Left cardiac atrium (tissue), 4 donors: ENCODE measurements around the gene ENDOD1. TPM values are rescaled to one million over a fixed set of nuclear protein-coding genes. Genes with fewer than 3 reads are reported as not detected.

Experiments
- ATAC-seq, 2 donors: fragments of 200-7000 bp; cut with Tn5 transposase; one replicate each; pipeline ENCODE4 v1.9.1; 2020; ENCODE audit warnings: mild to moderate bottlenecking in 2 of 2, moderate library complexity in 2 of 2
- DNase-seq: peaks from one replicate; pipeline ENCODE4 v3.0.0-alpha.2; 2020
- intact Hi-C, 2 donors: fragments of 100-400 bp; cut with DNase I; formaldehyde crosslinking; loops; one replicate each; pipeline versions ENCODE4 v1.14.1 to v1.15.1; 2022 to 2023
- total RNA-seq, 2 donors: library from RNA; stranded (reverse); fragmentation: NEBNext Ultra II Directional; extraction: Animal tissue kit (Norgen Biotek cat#: 25700); gene quantifications; one replicate each; pipeline ENCODE4 v1.2.1, GENCODE V29; 2021
- donor health status: DM: no; HTN: yes; CAD: no.
- donor health status: DM: no; HTN: yes; CAD: no; lungs with severe emphysema.
- donor health status: DM: yes; HTN: yes; CAD: no.
- donor health status: Dilated cardiomyopathy.

ENDOD1 gene
- total RNA-seq, 2 donors from 2014 or later = 13.4 to 19.8 TPM

DNA sequence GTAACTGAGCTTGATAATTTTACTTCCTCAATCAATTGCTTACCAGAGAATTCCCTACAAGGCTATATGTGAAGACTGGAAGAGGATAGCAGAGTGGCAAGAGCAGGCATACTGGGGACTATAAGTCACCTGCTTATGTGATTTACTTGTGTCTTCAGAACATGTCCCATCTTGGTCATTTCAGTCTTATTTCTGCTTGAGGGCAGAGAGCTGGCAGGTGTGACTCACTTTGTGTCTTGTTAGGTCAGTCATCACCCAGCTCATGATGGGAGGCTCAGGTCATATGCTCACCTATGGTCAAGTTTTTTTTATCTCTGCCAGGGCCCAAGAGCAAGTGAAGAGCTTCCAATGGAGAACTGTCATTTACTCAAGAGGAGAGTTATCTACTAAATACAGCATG lies 16.7 kb upstream of the ENDOD1 start:
- intact Hi-C loops = loop anchor here in 1 of 2 donors (10.0 kb wide), 1 partner anchor 692 kb away; no protein-coding TSS in a partner anchor
- no peak for ATAC-seq
- DNase-seq = no peak

DNA sequence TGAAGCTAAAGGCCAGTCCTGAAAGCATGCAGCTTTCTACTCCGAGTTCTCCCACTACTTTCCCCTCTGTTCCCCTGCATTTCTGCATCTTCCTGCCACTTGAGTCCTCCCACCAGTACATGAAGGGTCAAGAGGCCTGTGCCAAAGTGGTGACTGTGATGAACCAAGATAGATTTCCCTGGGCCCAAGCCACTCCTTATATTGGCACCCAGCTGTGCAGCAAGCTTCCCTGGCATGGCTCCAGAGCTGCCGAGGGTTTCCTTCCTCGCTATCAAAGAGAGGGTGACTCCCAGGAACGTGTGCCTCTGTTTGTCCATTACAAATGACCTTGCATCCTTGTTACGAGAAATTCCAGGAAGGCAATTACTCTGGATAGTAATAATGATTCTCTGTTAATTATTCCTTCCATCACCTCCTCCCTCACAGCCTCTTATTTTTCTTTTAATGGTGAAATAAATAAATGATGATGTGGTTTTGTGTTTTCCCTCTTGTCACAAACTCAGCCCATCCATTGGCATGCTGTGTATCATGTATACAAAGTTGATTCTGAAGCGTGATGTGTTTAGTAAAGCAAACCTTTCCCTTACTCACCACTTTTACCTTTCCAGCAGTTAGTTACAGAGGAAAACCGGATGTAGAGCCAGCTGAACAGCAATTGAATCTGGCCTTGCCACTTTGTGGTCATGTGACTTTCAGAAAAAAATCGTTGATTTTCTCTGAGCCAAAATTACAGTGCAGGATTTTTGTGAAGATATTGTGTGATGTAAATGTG lies 14.7 kb upstream of the ENDOD1 start:
- intact Hi-C loops = loop anchor here in 1 of 2 donors (10.0 kb wide), 1 partner anchor 690 kb away; no protein-coding TSS in a partner anchor
- peak; percentile 82 for DNase-seq
- peak; percentile 79 to 85 for ATAC-seq

GRCh38 chr11:95076416-95076815 lies 13.2 kb upstream of the ENDOD1 start:
- intact Hi-C loops = loop anchor here in 1 of 2 donors (10.0 kb wide), 1 partner anchor 688 kb away; no protein-coding TSS in a partner anchor
- DNase-seq (peak; percentile 39), ATAC-seq (peak; percentile 45 to 74)

DNA sequence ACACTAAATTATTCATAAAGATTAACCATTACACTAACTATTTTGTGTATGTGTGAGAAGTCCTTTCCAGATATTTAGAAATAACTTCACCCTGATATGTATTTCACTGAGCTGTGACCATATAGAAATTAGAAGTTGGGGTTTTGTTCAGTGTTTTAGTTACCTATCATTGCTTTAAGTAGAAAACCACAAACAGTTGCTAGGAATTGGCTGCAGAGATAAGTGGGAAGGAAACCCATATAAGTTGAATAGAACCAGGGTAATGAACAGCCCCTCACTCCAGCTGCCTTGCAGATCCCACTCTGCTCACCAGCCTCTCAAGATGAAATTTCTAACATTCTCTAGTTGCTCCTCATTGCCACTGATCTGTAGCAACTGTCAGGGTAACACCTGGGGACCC lies 12.7 kb upstream of the ENDOD1 start:
- intact Hi-C loops = loop anchor here in 1 of 2 donors (10.0 kb wide), 1 partner anchor 688 kb away; no protein-coding TSS in a partner anchor
- DNase-seq (no peak), ATAC-seq (no peak)

- ATAC-seq (no peak), DNase-seq (no peak)
- intact Hi-C loops = loop anchor here in 1 of 2 donors (10.0 kb wide), 1 partner anchor 686 kb away; no protein-coding TSS in a partner anchor
Observed at GRCh38 chr11:95078526-95078925, 11.1 kb upstream of the ENDOD1 start.

DNA sequence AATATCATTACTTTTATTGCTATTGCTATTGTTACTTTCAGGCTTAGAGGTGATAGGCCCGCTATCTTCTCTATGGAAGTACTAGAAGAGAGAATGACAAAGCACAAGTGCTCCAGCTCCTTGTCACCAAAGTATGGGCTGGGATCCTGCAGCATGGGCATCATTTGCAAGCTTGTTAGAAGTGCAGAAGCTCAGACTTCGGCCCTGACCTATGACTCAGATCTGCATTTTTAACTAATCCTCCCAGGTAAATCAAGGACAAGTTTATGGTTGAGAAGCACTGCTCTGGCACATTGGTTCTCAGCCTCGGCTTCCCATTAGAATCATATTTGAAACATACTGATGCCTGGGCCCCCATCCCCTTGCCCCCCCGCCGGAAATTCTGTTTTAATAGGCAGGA lies 8.6 kb upstream of the ENDOD1 start:
- DNase-seq = no peak
- ATAC-seq = no peak
- intact Hi-C loops = no loop called here

DNA sequence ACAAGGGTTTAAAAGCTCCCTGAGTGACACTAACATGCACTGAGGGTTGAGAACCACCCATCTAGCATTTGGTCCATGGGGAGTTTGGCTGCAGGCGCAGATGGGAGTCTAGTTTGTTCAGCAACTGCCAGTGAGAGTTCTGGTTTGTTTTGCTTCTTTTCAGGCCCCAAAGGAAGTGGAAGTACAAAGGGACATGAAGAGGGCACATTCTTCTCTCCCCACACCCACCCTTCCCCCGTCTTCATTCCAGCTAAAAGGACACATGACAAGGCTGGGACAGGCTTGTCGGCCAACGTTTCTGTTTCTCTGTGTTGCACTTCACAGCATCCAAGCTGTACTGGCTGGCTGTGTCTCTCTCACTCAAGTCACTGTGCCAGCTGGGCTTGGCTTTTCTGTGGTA lies 8.2 kb upstream of the ENDOD1 start:
- intact Hi-C loops = no loop called here
- ATAC-seq (peak; percentile 76 to 89), DNase-seq (peak; percentile 34)

DNA sequence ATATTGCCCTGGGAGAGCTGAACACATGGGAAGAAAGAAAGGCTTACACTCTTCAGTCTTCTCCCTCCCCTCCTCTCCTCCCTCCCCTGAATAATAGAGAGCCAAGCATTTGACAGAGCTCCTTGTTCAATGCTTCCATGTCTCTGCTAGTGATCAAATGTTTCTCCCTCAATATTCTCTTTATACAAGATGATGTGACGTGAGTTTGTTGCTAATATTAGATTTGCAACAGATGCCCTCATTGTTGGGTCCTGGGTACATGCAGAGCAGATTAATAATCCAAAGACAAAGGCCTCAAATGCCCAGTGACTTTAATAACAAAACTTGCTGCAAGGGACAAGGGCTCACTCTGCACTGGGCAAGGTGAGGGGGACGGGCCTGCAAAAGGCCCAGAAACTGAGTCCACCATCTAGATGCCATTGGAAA lies 7.1 kb upstream of the ENDOD1 start:
- ATAC-seq = peak in 1 of 2 donors; percentile 19

GRCh38 chr11:95084509-95084908 lies 5.1 kb upstream of the ENDOD1 start:
- DNase-seq (no peak), ATAC-seq (peak in 1 of 2 donors; percentile 44)
- intact Hi-C loops = no loop called here

More for the DNA sequence above, 7.1 kb upstream of the ENDOD1 start:
- intact Hi-C loops = no loop called here
- no peak for DNase-seq

- ATAC-seq (no peak), DNase-seq (no peak)
- intact Hi-C loops = no loop called here
Observed at GRCh38 chr11:95085117-95085816, 4.4 kb upstream of the ENDOD1 start.

DNA sequence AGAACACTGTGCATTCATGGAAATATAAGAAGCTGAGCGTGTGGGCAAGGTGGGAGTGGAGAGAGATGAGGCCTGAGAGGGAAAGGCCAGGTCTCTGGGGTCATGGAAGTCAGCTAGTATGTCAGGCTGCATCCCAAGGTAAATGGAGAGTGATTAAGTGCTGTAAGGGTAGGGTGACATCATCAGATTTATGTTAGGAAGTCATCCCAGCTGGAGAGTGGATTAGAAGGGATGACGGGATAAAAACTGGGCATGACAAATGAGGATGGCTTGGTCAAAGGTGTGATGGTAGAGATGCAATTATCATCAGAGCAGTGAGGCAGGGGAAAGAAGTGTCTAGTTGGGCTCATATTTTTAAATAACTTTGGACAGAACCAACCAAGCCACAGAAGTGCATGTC lies 3.5 kb upstream of the ENDOD1 start:
- ATAC-seq = no peak
- intact Hi-C loops = no loop called here
- no peak for DNase-seq

DNA sequence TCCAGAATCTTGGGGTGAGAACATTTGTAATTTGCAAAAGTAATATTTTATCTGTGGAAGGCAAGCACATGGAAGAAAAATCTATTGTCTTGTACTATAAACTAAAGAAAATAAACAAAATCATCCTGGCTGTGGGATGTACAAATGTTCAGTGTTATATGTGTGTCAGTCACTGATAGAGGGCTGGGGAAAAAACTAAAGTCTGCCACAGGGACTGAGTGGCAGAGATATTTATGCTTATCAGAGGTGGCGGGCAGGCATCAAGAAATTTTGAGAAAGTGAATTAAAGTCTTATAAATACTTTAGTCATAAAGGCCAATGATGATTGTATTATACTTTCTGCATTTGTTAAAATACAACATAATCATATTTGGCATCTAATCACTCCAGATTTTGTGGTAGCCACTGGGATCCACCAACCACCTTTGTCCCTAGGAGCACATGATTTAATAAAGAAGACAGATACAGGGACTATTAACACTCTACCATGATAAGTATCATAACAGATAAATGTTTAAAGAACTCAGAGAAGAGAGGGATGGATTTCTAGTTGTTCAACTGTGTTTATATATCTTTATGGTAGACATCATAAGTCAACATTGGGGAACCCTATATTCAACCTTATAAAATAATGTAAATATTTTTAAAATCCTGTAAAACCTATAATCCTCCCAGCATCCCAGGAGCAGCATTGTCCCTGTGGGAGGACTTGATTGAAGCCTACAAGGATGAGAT lies 2.6 kb upstream of the ENDOD1 start:
- ATAC-seq (no peak), DNase-seq (no peak)
- intact Hi-C loops = no loop called here

- no peak for DNase-seq
- peak; percentile 74 to 75 for ATAC-seq
- intact Hi-C loops = no loop called here
Observed at GRCh38 chr11:95088946-95089619, 563 bp upstream of the ENDOD1 start.

DNA sequence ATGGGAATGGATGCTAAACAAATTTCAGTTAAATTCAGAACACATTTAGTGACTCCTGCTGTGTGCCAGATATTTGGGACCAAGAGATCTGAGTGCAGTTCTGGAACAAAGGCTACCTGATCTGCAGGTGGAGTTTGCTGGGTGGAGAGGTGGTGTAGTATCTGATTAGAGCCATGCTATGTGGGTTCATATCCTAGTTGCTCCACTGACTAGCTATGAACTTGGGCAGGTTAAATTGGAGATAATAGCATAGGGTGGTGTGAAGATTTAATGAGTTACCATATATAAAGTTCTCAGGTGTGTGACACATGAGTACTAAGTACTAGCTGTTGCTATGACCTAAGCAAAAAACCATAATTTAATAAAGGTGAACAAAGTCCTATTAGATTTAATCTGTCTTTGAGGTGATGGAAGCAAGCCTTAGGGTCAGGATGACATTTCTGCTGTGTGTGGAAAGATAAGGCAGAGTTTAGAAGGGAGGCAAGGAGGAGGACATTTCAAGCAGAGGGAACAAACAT lies 2.1 kb downstream of the ENDOD1 start:
- no peak for ATAC-seq
- intact Hi-C loops = loop anchor here in 1 of 2 donors (10.0 kb wide), 1 partner anchor 53 kb away; no protein-coding TSS in a partner anchor
- DNase-seq = no peak

DNA sequence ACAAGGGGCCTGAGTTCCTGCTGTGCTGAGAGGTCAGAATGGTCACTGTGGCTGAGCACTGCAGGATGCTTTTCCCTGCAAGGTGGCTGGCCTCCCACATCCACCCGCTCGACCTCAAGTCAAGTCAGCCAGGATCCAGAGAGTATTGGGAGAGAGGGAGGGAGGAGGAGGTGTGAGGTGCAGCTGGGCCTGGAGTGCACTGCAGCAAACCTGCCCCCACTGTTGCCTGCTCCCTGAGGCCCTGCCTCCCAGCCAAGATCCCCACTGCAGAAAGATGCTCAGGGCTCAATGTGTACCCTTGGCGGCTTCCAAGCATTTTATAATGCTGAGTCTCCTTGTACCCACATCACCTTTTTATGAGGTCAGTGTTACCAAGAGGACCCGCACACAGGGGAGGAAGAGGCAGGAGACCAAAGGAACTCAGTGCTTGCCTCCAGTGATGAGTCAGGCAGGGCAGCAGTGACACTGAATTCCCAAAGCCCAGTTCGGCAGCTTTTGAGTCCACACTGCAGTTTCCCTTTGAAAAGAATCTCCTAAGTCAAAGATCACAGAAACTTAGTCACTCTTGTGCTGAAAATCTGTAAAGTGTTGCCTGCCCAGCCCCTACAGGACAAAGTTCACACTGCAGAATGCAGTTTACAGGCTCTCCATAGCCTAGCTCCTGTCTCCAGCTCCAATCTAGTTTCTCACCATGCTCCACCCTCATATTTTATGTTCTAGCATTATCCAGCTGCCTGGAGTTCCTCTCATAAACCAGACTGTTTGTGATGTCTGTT lies 3.1 kb downstream of the ENDOD1 start:
- no peak for DNase-seq
- ATAC-seq = no peak
- intact Hi-C loops = loop anchor here in 1 of 2 donors (10.0 kb wide), 1 partner anchor 52 kb away; no protein-coding TSS in a partner anchor

GRCh38 chr11:95093548-95093947 lies 3.9 kb downstream of the ENDOD1 start:
- DNase-seq = no peak
- no peak for ATAC-seq
- intact Hi-C loops = loop anchor here in 1 of 2 donors (10.0 kb wide), 1 partner anchor 51 kb away; no protein-coding TSS in a partner anchor

GRCh38 chr11:95095858-95096587 lies 6.4 kb downstream of the ENDOD1 start:
- intact Hi-C loops = loop anchor here in 1 of 2 donors (10.0 kb wide), 1 partner anchor 49 kb away; no protein-coding TSS in a partner anchor
- DNase-seq = no peak
- ATAC-seq = peak in 1 of 2 donors; percentile 54
